NCI-H2227 (cell line): ENCODE data around the gene KCTD13.
"Not testable (repeated sequence)": the region's sequence is repeated elsewhere in the genome, so short reads cannot be mapped to it uniquely, and the experiment has no call there.

Experiments
- DNase-seq: peaks from one replicate; lab custom pipeline; 2025; ENCODE audit not compliant: unreplicated experiment; lab: John Stamatoyannopoulos, UW

KCTD13 gene

GRCh38 chr16:29925781-29926710 is at the start of gene KCTD13:
Gene KCTD13 (minus strand): TSS chr16:29926226. CDS start chr16:29926033, 193 bp downstream.
- DNase-seq = peak; percentile 93

GRCh38 chr16:29975134-29975538 is 49.1 kb upstream of the KCTD13 start:
- no peak for DNase-seq

- DNase-seq = no peak
Measured at GRCh38 chr16:29974291-29975133, 48.5 kb upstream of the KCTD13 start.

- peak; percentile 99 for DNase-seq
Measured at GRCh38 chr16:29973384-29974246, 47.6 kb upstream of the KCTD13 start, which contains the start of gene TAOK2. Gene TAOK2 (plus strand): TSS chr16:29973868. CDS start chr16:29977773, 3,905 bp downstream.

- DNase-seq = no peak
Measured at GRCh38 chr16:29972992-29973383, 47.0 kb upstream of the KCTD13 start.

GRCh38 chr16:29972500-29972899 is 46.5 kb upstream of the KCTD13 start:
- DNase-seq = no peak

GRCh38 chr16:29971304-29971703 is 45.3 kb upstream of the KCTD13 start:
- no peak for DNase-seq

GRCh38 chr16:29968205-29968604 is 42.2 kb upstream of the KCTD13 start:
- DNase-seq = no peak

GRCh38 chr16:29963021-29963743 is 37.2 kb upstream of the KCTD13 start:
- DNase-seq = no peak

- DNase-seq = no peak
Measured at GRCh38 chr16:29962344-29962994, 36.4 kb upstream of the KCTD13 start.

- DNase-seq = peak; percentile 97
Measured at GRCh38 chr16:29961479-29962343, 35.7 kb upstream of the KCTD13 start, which contains the start of gene TMEM219. Gene TMEM219 (plus strand): TSS chr16:29962079. CDS start chr16:29963144, 1,065 bp downstream.

GRCh38 chr16:29961127-29961478 is 35.1 kb upstream of the KCTD13 start:
- no peak for DNase-seq

GRCh38 chr16:29959821-29960220 is 33.8 kb upstream of the KCTD13 start:
- not testable (repeated sequence) for DNase-seq

GRCh38 chr16:29959293-29959692 is 33.3 kb upstream of the KCTD13 start:
- no peak for DNase-seq

- no peak for DNase-seq
Measured at GRCh38 chr16:29958756-29959155, 32.7 kb upstream of the KCTD13 start.

GRCh38 chr16:29951625-29952365 is 25.8 kb upstream of the KCTD13 start:
- DNase-seq = no peak

- no peak for DNase-seq
Measured at GRCh38 chr16:29950806-29951461, 24.9 kb upstream of the KCTD13 start.
